Measurements from ENCODE around the gene VTI1A. TPM values are rescaled to one million over a fixed set of nuclear protein-coding genes. Genes with fewer than 3 reads are reported as not detected.

VTI1A gene
- total and polyA plus RNA-seq, 2 of the 8 experiments (the other 6 are each of a cell fraction or from before 2014, with no cell fraction given) = 6.0 to 20.0 TPM

DNA sequence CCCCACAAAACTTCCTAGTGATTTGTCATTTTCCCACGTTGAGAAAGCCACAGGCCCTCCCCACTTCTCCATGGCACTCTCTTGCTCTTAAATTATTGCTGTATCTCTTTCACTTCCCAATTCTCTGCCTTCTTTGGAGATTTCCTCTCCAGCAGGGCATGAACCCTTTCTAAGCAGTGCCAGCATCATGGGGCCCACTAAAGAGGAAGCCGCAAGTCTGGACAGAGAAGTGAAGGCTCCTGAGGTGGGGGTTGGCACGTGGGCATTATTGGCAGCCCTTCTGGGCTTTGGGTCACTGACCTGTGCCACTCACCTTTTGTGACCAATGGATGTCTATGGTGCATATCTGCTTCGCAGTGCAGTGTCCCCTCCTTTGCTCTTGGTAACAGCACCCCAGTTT, 405.3 kb downstream of the VTI1A start:
- Histone ChIP-seq H4K8ac (ENCODE audit: extremely low read depth, insufficient read depth, low read length) (no peak overlapping the region), H3K23ac (ENCODE audit: insufficient read length) (no peak overlapping the region), H3K4me3 (ENCODE audit: extremely low read depth in 1 of 4, insufficient read depth in 2 of 4, low read depth in 3 of 4, low read length in 4 of 4) (no peak overlapping the region), H3K9me3 (ENCODE audit: insufficient read depth in 2 of 2, low read depth in 1 of 2, low read length in 1 of 2) (peaks cover 10 to 14% of the 10 kb centered on the region in 2 experiments; a peak in 3 of 4 replicates), H3K9ac (replicated peaks in 1 of 4; ENCODE audit: extremely low read depth in 1 of 4, low read depth in 3 of 4, low read length in 3 of 4) (no peak overlapping the region), H3K4me1 (replicated peaks in 1 of 4; ENCODE audit: control insufficient read depth in 3 of 4, insufficient read depth in 4 of 4, low read length in 3 of 4) (no peaks in the 10 kb centered on the region), H3K4me2 (ENCODE audit: insufficient read depth in 1 of 2, low read depth in 2 of 2, low read length in 2 of 2) (no peak overlapping the region), H2BK120ac (replicated peaks; ENCODE audit: low read depth, low read length) (no peak overlapping the region), H3K23me2 (ENCODE audit: low read depth, low read length) (no peaks in the 10 kb centered on the region; the same call in 1 of the 2 replicates), H3K27ac (ENCODE audit: low read depth, low read length) (no peak overlapping the region), H3K56ac (replicated peaks; ENCODE audit: insufficient read length, low read depth, low read length) (no peak overlapping the region), H3K79me1 (ENCODE audit: low read depth, low read length) (no peaks in the 10 kb centered on the region), H3K27me3 (replicated peaks in 1 of 4; ENCODE audit: control insufficient read depth in 3 of 4, extremely low read depth in 1 of 4, insufficient read depth in 3 of 4, low read length in 3 of 4) (no peaks in the 10 kb centered on the region; a peak in 1 of 7 replicates), H4K91ac (replicated peaks; ENCODE audit: insufficient read length, low read length) (no peak overlapping the region), H2BK12ac (ENCODE audit: low read depth, low read length) (no peak overlapping the region), H2BK15ac (ENCODE audit: low read length) (no peak overlapping the region), H4K20me1 (replicated peaks in 1 of 2; ENCODE audit: control insufficient read depth in 1 of 2, insufficient read depth in 2 of 2, low read length in 2 of 2) (no peaks in the 10 kb centered on the region), H2BK5ac (ENCODE audit: low read depth, low read length) (no peak overlapping the region), H4K5ac (ENCODE audit: insufficient read length, low read depth, low read length) (no peak overlapping the region), H3K79me2 (ENCODE audit: control insufficient read depth in 1 of 2, insufficient read depth in 2 of 2, low read length in 2 of 2) (no peaks in the 10 kb centered on the region), H3K4ac (replicated peaks; ENCODE audit: insufficient read length, low read depth, low read length) (no peak overlapping the region), H3K36me3 (ENCODE audit: control insufficient read depth in 2 of 4, insufficient read depth in 4 of 4, low read length in 3 of 4) (peaks cover 0 to 7% (median 0%) of the 10 kb centered on the region in 4 experiments; a peak in 1 of 8 replicates), H3K18ac (ENCODE audit: extremely low read depth, low read length) (no peak overlapping the region), H2AFZ (ENCODE audit: low read length) (no peak overlapping the region), H2BK20ac (ENCODE audit: low read length) (no peak overlapping the region), H2AK5ac (ENCODE audit: low read depth, low read length) (no peak overlapping the region), H3K14ac (ENCODE audit: insufficient read length) (no peak overlapping the region)
- CTCF ChIA-PET (ENCODE audit: partially characterized antibody) = interaction anchor here (0.9 to 1.6 kb wide), 2 partner anchors 9 to 11 kb away, joined by 3 to 5 read pairs; no protein-coding TSS in a partner anchor
- 84% methylated on average over 4 of the region's 4 CpGs; no CpG with 5 or more reads in 1 of the 2 experiments for WGBS, 2 experiments (ENCODE audit: extremely low coverage in 1 of 2, insufficient coverage in 1 of 2, insufficient read length in 1 of 2, insufficient replicate concordance in 2 of 2, low coverage in 1 of 2, low lambda C conversion rate in 2 of 2, missing lambda C conversion rate in 1 of 2)
- POLR2A ChIA-PET (ENCODE audit: partially characterized antibody) = no interaction called here
- DNase-seq (ENCODE audit: low read depth in 1 of 2, low spot score in 2 of 2) = no peak
- no peak for FAIRE-seq
- TF ChIP-seq POLR2A (IDR thresholded peaks at IDR 0.05; ENCODE audit: control extremely low read depth in 1 of 2, low read depth in 2 of 2, low read length in 2 of 2) = no peak
